ENCODE results near the gene FGF14.

The FGF14 gene

DNA sequence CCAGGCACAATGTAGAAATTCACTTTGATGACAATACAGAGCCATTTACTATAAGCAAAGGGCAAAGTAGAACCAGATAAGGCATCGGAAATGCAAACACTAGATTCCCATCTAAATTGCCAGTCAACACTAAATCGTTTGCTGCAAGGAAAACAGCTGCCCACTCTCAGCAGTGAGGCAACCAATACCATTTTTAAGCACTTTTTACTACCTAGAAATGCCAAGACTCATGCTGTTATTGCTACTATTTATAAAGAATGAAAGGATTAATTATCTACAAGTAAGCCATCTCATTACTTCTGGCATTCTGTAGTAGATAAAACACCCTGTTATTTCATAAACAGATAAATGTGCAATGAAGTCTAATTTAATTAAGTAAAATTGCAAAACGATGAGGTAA, 422.0 kb downstream of the FGF14 start:
- no peaks in the 10 kb centered on the region for H3K4me1 Mint-ChIP-seq
- DNase-seq = no peak
- H3K27me3 Mint-ChIP-seq (ENCODE audit: low read depth, poor library complexity) = no peaks in the 10 kb centered on the region
- TF ChIP-seq, protein P1, sequence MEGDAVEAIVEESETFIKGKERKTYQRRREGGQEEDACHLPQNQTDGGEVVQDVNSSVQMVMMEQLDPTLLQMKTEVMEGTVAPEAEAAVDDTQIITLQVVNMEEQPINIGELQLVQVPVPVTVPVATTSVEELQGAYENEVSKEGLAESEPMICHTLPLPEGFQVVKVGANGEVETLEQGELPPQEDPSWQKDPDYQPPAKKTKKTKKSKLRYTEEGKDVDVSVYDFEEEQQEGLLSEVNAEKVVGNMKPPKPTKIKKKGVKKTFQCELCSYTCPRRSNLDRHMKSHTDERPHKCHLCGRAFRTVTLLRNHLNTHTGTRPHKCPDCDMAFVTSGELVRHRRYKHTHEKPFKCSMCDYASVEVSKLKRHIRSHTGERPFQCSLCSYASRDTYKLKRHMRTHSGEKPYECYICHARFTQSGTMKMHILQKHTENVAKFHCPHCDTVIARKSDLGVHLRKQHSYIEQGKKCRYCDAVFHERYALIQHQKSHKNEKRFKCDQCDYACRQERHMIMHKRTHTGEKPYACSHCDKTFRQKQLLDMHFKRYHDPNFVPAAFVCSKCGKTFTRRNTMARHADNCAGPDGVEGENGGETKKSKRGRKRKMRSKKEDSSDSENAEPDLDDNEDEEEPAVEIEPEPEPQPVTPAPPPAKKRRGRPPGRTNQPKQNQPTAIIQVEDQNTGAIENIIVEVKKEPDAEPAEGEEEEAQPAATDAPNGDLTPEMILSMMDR (IDR thresholded peaks at IDR 0.05) = no peak
- H3K9me3 Mint-ChIP-seq = no peaks in the 10 kb centered on the region
- H3K27ac Mint-ChIP-seq = no peak overlapping the region
- no peaks in the 10 kb centered on the region for H3K36me3 Mint-ChIP-seq (ENCODE audit: low read depth)
- H3K4me3 Mint-ChIP-seq = no peak overlapping the region

DNA sequence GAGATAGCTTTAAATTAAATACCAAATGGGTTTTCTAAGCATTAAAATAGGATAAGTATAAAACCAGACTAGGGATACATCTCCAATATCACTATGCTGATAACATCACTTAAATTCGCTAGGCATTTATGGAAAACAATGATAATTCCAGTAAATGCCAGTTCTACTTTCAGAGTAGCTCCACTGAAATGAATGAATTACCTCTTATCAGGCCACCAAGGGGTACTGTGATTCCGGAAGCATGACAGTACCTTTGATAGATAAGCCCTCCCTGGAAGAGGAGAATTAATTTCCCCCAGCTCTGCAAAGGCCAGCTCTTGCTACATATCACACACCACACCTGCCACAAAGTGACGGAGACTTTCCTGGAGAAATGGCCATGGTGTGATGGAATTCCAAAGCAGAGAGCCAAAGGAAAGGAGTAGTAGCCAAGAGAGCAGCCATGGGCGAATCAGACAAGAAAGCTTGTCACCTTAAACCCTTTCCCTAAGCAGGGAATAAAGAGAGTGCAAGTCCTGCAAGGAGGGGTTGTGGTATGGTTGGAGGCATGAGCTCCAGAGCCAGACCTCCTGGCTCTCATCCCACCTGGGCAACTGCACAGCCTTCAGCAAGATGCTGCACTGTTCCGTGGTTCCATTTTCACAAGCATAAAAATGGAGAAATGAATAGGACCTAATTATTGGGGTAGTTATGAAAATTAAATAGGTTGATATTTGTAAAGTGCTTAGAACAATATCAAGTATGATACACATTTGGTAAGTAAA, 423.1 kb downstream of the FGF14 start:
- TF ChIP-seq, protein P1 (IDR thresholded peaks at IDR 0.05) = no peak
- DNase-seq = no peak
- Mint-ChIP-seq H3K27ac (no peak overlapping the region), H3K4me3 (no peak overlapping the region), H3K4me1 (no peaks in the 10 kb centered on the region), H3K9me3 (no peaks in the 10 kb centered on the region), H3K27me3 (ENCODE audit: low read depth, poor library complexity) (no peaks in the 10 kb centered on the region), H3K36me3 (ENCODE audit: low read depth) (no peaks in the 10 kb centered on the region)

DNA sequence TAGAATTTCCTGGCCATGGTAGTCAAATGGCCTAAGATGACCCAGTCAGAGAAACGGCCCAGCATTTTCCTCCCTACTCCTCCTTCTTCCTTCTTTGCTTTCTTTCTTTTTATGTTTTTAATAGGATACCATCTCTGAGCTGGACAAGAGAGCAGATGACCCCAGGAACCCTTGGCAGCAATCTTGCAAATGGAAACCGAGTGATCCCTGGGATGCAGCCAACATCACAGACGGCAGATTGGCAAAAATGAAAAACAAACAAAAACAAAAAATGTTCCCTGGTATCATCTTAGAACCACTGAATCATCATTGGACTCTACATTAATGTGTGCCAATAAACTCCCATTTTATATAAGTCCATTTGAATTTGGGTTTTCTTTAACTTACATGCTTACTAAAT, 424.4 kb downstream of the FGF14 start:
- H3K4me1 Mint-ChIP-seq = no peaks in the 10 kb centered on the region

DNA sequence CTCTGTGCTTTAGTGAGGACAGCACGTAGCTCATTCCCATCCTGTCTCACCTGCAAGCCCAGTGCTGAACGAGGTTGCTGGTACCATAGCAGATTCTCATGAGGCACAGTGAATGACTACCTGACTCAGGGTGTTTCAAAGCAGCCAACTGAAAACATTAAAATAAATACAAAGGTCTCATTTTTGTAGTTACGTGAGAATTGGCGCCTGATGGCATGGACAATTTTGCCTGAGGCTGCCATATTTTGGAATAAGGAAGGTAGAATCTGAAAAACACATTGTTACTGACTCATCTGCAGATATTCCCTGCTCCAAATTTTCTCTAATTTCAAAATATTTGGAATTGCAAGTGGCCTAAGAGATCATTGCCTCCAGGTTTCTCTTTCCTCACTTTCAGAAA, 429.7 kb downstream of the FGF14 start:
- H3K36me3 Mint-ChIP-seq (ENCODE audit: low read depth) = no peaks in the 10 kb centered on the region
- H3K9me3 Mint-ChIP-seq = no peaks in the 10 kb centered on the region
- peaks cover 7% of the 10 kb centered on the region for H3K27me3 Mint-ChIP-seq (ENCODE audit: low read depth, poor library complexity)

More for the DNA sequence above, 424.4 kb downstream of the FGF14 start:
- H3K27ac Mint-ChIP-seq = no peak overlapping the region
- TF ChIP-seq, protein P1 (IDR thresholded peaks at IDR 0.05) = no peak
- no peaks in the 10 kb centered on the region for H3K36me3 Mint-ChIP-seq (ENCODE audit: low read depth)
- DNase-seq = no peak
- H3K4me3 Mint-ChIP-seq = no peak overlapping the region
- no peaks in the 10 kb centered on the region for H3K9me3 Mint-ChIP-seq
- peaks cover 3% of the 10 kb centered on the region for H3K27me3 Mint-ChIP-seq (ENCODE audit: low read depth, poor library complexity)

DNA sequence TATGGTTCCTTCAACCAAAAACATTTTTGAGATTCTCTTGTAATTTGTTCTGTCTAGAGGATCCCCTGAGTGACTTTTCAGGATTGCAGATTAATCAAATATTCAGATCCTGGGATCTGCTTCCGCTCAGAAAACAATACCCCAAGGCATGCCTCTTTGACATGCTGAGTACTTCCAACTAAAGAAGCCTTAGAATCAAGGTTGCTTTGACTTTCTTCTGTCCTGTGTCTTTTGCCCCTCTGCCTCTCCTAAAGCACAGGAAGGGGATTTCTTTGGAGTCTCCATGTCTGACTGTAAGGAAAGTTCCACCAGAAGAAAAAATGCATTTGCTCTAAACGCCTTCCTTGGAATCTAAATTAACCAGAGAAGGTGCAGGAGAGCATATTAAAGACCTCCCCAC, 431.5 kb downstream of the FGF14 start:
- Mint-ChIP-seq H3K9me3 (no peaks in the 10 kb centered on the region), H3K27ac (no peak overlapping the region)

More for the DNA sequence above, 429.7 kb downstream of the FGF14 start:
- no peak for DNase-seq
- no peak overlapping the region for H3K4me3 Mint-ChIP-seq
- H3K27ac Mint-ChIP-seq = no peak overlapping the region
- TF ChIP-seq, protein P1 (IDR thresholded peaks at IDR 0.05) = no peak
- no peaks in the 10 kb centered on the region for H3K4me1 Mint-ChIP-seq

More for the DNA sequence above, 431.5 kb downstream of the FGF14 start:
- no peak overlapping the region for H3K4me3 Mint-ChIP-seq
- H3K27me3 Mint-ChIP-seq (ENCODE audit: low read depth, poor library complexity) = peaks cover 7% of the 10 kb centered on the region
- H3K36me3 Mint-ChIP-seq (ENCODE audit: low read depth) = no peaks in the 10 kb centered on the region
- no peak for DNase-seq
- TF ChIP-seq, protein P1 (IDR thresholded peaks at IDR 0.05) = no peak
- no peaks in the 10 kb centered on the region for H3K4me1 Mint-ChIP-seq
